Cardiac atrium fibroblast (primary cell): ENCODE results near the gene GPX6. TPM values are rescaled to one million over a fixed set of nuclear protein-coding genes. Genes with fewer than 3 reads are reported as not detected.

Experiments used
- total RNA-seq: library from RNA; depleted of rRNA; stranded (reverse); fragments of >200 nt; gene quantifications from 2 replicates; pipeline ENCODE4 v1.2.3, GENCODE V29; 2015

Gene GPX6
- total RNA-seq, result not detected in 2 replicates

DNA sequence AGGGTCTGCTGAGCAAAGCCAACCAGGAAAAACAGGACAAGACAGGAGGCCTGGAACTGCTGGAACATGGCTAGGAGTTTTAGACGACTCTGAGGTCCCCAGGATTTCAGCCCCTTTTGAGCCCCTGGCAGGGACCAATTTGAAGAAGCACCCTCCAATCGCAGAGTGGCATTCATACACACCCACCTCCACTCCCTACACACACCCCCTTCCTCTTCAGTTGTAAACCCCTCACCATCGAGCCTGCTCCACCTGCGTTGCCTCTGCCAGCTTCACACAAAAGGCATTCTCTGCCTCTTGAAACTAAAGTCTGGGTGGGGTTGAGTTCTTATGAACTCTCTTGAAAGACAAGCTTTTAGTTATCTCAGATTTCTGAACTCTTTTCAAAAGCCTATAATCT, at the start of gene GPX6:
GPX6 (minus strand) TSS at position 118 of the 400 bp plus-strand sequence; CDS start at position 68, 50 bp downstream.

GRCh38 chr6:28525496-28526039, 10.0 kb upstream of the GPX6 start, which contains the start of gene GPX5:
Gene GPX5, plus strand, starts transcription at chr6:28525881. Its CDS starts 133 bp downstream, at chr6:28526014.

Other genes starting within 250 kb of the GPX6 start
- gene ZSCAN26, start 248.7 kb downstream of the GPX6 start, total RNA-seq, result 11.8 and 15.9 TPM in 2 replicates
- 1.3 and 2.4 TPM in 2 replicates for gene PGBD1, start 234.2 kb downstream of the GPX6 start, total RNA-seq
- gene ZSCAN31, start 179.6 kb downstream of the GPX6 start, total RNA-seq, result 10.5 and 18.0 TPM in 2 replicates
- gene ZKSCAN3, start 165.8 kb downstream of the GPX6 start, total RNA-seq, result 1.6 and 2.2 TPM in 2 replicates
- 1.3 and 2.0 TPM in 2 replicates for gene ZSCAN12, start 116.0 kb downstream of the GPX6 start, total RNA-seq
- 0.36 and 0.81 TPM in 2 replicates for gene ZSCAN23, start 72.3 kb downstream of the GPX6 start, total RNA-seq
- gene GPX5, start 10.1 kb upstream of the GPX6 start, total RNA-seq, result not detected in 2 replicates